Ishikawa (cell line): ENCODE measurements around the gene YIF1A.

Experiments
- CEBPB ChIP-seq: IDR thresholded peaks from 2 replicates; pipeline ENCODE4 v1.6.1; 2012
- CREB1 ChIP-seq: IDR thresholded peaks from 2 replicates; pipeline ENCODE4 v1.6.1; 2012; ENCODE audit warnings: low read depth
- EGR1 ChIP-seq: IDR thresholded peaks from 2 replicates; pipeline ENCODE4 v1.6.1; 2012
- EP300 ChIP-seq: IDR thresholded peaks from 2 replicates; pipeline ENCODE4 v1.6.1; 2012; ENCODE audit warnings: borderline replicate concordance
- FOXM1 ChIP-seq: IDR thresholded peaks from 2 replicates; pipeline ENCODE4 v1.6.1; 2012; ENCODE audit warnings: low read depth, borderline replicate concordance
- MAX ChIP-seq: IDR thresholded peaks from 2 replicates; pipeline ENCODE4 v1.6.1; 2012
- NFIC ChIP-seq: IDR thresholded peaks from 2 replicates; pipeline ENCODE4 v1.6.1; 2012
- RAD21 ChIP-seq: IDR thresholded peaks from 2 replicates; pipeline ENCODE4 v1.6.1; 2012; ENCODE audit warnings: low read depth
- REST ChIP-seq: IDR thresholded peaks from 2 replicates; pipeline ENCODE4 v1.6.1; 2012; ENCODE audit warnings: low read depth, mild to moderate bottlenecking
- TAF1 ChIP-seq: IDR thresholded peaks from 2 replicates; pipeline ENCODE4 v1.6.1; 2012; ENCODE audit warnings: low read depth, mild to moderate bottlenecking
- TCF12 ChIP-seq: IDR thresholded peaks from 2 replicates; pipeline ENCODE4 v1.6.1; 2012; ENCODE audit warnings: low read depth
- TEAD4 ChIP-seq: IDR thresholded peaks from 2 replicates; pipeline ENCODE4 v1.6.1; 2012
- USF1 ChIP-seq: IDR thresholded peaks from 2 replicates; pipeline ENCODE4 v1.6.1; 2012
- YY1 ChIP-seq: IDR thresholded peaks from 2 replicates; pipeline ENCODE4 v1.6.1; 2012; ENCODE audit warnings: low read depth
- ZBTB7A ChIP-seq: IDR thresholded peaks from 2 replicates; pipeline ENCODE4 v1.6.1; 2012; ENCODE audit warnings: low read depth

The YIF1A gene

GRCh38 chr11:66287889-66288670 lies 863 bp downstream of the YIF1A start:
- no peak for TF ChIP-seq CEBPB
- TF ChIP-seq TEAD4, result no peak
- no peak for TF ChIP-seq FOXM1
- TF ChIP-seq YY1, result no peak

GRCh38 chr11:66287211-66287888 lies 1.6 kb downstream of the YIF1A start:
- TF ChIP-seq FOXM1 (no peak), NFIC (no peak), RAD21 (no peak), USF1 (no peak), CEBPB (no peak), EP300 (no peak)

GRCh38 chr11:66286699-66287098 lies 2.2 kb downstream of the YIF1A start:
- TF ChIP-seq ZBTB7A (no peak), RAD21 (no peak), CREB1 (no peak), USF1 (no peak), CEBPB (no peak), YY1 (no peak), MAX (no peak)

GRCh38 chr11:66285250-66285947 lies 3.5 kb downstream of the YIF1A start:
- TF ChIP-seq CREB1 (no peak), MAX (no peak), EGR1 (no peak), RAD21 (no peak), TEAD4 (no peak), TAF1 (no peak), YY1 (no peak)

GRCh38 chr11:66284526-66285078 lies 4.3 kb downstream of the YIF1A start:
- no peak for TF ChIP-seq ZBTB7A
- TF ChIP-seq MAX, result no peak
- TF ChIP-seq EGR1, result no peak
- no peak for TF ChIP-seq REST
- no peak for TF ChIP-seq CEBPB
- no peak for TF ChIP-seq TAF1
- TF ChIP-seq FOXM1, result no peak
- no peak for TF ChIP-seq TCF12
- TF ChIP-seq USF1, result no peak

GRCh38 chr11:66283461-66284105 lies 5.4 kb downstream of the YIF1A start:
- TF ChIP-seq ZBTB7A (no peak), MAX (no peak), YY1 (no peak), USF1 (no peak), EP300 (no peak), CEBPB (no peak)
